NB4 (cell line): Measurements from ENCODE around the gene JPT2.

ENCODE experiments used
- CTCF ChIP-seq: IDR thresholded peaks from one replicate; pipeline ENCODE4 v1.5.1; 2012; ENCODE audit warnings: low read depth, low read length
- POLR2A ChIP-seq: IDR thresholded peaks from 2 replicates; pipeline ENCODE4 v1.6.1; 2011; ENCODE audit warnings: mild to moderate bottlenecking; ENCODE audit not compliant: insufficient read length; ENCODE audit errors: extremely low read depth

GRCh38 chr16:1667916-1668315 is 10.2 kb upstream of the JPT2 start:
- TF ChIP-seq CTCF, result no peak
- TF ChIP-seq POLR2A, result no peak
